TTC549 (cell line): Measurements from ENCODE around the gene ERBIN.
"Not testable (repeated sequence)": the region's sequence is repeated elsewhere in the genome, so short reads cannot be mapped to it uniquely, and the experiment has no call there.

Experiments used
- FAIRE-seq: peaks from 2 replicates; lab custom pipeline; 2012; peaks lifted over from hg19 to GRCh38; lab: Jason Lieb, UNC

ERBIN gene

GRCh38 chr5:65961633-65962032 lies 35.3 kb downstream of the ERBIN start:
- no peak for FAIRE-seq

DNA sequence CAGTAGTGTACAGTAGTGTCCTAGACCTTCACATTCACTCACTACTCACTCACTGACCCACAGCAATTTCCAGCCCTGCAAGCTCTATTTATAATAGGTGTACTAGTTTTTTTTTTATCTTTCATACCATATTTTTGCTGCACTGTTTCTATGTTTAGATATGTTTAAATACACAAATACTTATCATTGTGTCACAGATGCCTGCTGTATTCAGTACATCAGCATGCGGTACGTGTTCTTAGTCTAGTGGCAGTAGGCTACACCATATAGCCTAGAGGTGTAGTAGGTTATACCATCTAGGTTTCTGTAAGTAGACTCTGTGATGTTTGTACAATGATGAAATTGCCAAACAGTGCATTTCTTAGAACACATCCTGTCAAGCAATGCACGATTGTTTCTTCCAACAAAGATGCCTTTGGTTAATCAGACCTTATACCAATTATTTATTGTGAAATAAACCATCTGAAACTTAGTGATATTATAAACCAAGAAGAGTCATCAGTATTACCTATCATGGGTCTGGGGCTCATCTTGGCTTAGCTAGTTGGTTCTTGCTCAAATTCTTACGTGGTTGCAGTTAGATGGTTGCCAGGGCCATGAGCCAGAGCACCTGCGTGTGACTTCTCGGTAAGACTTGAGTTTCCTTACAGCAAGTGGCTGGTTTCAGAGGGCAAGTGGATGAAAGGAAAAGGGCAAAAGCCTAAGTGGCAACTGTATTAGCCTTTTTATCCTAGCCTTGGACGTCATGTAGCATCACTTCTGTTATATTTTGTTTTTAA lies 41.1 kb downstream of the ERBIN start:
- FAIRE-seq: no peak

DNA sequence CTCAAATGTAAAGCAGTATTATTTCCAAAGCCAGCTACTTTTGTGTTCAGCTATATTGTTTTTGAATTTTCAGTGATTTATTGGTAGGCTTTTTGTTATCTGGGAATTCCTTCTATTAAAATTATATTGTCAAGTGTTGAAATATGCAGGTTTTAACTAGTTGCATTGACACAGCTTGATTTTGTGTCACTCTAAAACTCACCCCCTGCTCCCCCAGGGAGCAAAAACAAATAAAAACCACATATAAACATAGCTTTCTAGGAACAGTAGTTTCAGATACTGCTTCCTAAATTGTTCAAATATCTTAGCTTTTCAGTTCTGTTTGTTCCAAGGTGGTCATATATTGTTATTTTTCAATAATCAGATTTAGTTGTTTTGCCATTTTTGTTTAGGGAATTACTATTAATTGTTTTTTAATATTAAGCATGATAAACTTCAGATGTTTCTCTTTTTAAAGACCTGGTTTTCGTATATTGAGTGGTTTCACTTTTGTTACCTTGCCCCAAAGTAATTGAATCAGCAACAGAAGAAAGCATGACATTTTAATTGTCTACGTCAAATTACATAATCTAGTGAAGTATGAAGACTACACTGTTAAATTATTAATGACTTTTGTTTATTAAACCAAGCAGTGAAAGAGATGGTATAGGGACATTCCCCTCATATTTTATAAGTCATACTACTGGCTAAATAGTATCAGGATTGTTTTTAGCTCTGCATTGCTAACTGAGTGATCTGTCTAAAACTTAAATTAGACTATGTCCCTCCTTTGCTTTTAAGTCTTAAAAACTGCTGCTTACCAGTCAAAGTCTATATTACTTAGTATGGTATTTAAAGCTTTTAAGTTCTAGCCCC lies 43.4 kb downstream of the ERBIN start:
- FAIRE-seq: no peak

GRCh38 chr5:65970481-65971367 lies 44.3 kb downstream of the ERBIN start:
- FAIRE-seq: no peak

GRCh38 chr5:65971643-65972042 lies 45.3 kb downstream of the ERBIN start:
- no peak for FAIRE-seq

GRCh38 chr5:65972896-65973295 lies 46.5 kb downstream of the ERBIN start:
- FAIRE-seq: not testable (repeated sequence)

- FAIRE-seq: no peak
Observed at GRCh38 chr5:65978251-65978650, 51.9 kb downstream of the ERBIN start.

- no peak for FAIRE-seq
Observed at GRCh38 chr5:65981548-65981947, 55.2 kb downstream of the ERBIN start.

DNA sequence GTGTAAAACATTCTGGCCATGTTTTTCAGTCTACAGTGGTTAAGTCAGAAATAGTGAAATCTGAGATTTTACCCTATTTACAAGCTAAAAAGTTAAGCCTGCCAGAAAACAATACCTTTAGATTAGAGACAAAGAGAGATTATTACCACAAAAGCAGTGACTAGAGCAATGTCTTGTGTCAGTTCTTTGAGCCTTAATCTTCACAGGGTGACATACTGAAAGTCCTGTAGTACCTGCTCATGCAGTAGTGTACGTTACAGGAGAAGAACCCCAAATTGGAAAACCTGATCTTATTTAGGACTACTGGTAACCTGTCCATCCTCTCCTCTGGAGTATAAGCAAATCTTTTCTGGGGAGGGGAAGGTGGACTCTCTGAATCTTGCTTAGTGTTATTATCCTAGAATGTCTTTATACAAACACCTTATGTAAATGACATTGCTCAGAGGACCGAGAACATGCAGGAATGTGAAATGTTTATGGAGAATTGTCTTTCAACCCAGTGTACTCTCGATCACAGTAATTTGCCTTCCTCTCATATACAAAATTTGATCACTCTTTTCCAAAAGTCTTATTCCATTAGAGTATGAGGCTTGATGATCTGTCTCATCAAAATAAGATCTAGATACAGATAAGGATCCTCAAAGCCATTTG lies 55.7 kb downstream of the ERBIN start:
- FAIRE-seq: no peak

GRCh38 chr5:65982635-65983034 lies 56.3 kb downstream of the ERBIN start:
- FAIRE-seq: no peak

DNA sequence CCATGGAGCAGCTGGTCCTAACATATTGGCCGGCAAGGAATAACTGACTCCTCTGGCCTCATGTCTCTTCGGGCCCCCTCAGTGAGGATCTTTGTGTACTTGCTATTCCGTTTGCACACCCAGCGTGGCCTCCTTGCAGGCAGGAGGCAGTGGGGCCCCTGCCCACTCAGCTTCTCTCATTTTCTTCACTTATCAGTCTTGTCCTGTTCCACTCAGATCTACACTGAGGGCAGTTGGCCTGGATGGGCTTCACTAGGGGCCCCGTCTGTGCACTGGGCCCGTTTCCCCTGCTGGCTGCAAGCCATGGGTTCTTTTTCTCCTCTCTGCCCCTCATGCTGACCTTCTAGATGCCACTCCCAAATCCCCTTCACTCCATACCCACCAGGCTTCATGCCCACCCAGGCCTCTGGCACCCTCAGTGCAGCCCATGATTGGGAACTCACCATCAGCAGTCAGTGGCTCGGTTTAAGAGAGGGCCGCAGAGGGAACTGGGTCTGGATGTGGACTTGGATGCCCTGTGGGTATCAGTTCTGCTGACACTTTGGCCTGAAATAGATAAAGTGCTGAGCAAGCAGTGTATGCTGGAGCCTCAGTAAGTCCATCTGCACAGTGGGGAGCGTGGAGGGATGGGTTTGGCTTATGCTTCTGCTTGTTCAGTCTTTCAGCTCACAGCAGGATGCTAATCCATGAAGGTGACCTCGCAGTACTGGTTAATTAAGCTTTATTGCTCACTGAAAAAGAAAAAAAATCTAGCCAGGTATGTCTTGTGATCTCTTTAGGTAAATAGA lies 57.9 kb downstream of the ERBIN start:
- FAIRE-seq: no peak

- no peak for FAIRE-seq
Observed at GRCh38 chr5:65986050-65986451, 59.7 kb downstream of the ERBIN start.

GRCh38 chr5:65986796-65987195 lies 60.4 kb downstream of the ERBIN start:
- no peak for FAIRE-seq

GRCh38 chr5:65987982-65988381 lies 61.6 kb downstream of the ERBIN start:
- no peak for FAIRE-seq

DNA sequence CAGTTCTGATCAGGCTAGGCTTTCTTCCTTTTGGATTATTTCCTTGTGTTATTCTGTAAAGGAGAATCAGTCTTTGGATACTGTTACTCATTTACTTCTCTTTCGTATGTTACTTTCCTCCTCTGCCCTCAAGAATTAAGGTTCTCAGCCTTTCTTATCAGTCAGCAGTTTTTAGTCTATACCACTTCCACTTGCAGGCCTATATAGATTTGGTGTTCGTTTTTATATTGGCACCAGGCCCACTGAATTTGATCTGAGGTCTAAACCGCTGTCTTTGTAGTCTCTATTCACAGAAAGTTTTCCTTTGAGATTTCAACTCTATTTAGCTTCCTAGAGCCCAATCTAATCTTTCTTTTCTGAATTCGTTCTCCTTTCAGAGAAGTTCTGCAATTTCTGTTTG lies 62.8 kb downstream of the ERBIN start:
- no peak for FAIRE-seq

DNA sequence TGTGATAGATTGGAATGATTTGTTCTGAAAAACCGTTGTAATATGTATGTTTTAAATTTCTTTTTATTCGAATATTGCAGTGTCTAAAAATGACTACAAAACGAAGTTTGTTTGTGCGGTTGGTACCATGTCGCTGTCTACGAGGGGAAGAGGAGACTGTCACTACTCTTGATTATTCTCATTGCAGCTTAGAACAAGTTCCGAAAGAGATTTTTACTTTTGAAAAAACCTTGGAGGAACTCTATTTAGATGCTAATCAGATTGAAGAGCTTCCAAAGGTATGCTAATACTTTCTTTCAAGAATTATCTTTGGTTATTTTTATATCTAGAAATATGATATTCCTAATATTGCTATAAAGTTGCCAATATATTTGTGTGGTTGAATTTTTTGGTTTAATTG lies 66.3 kb downstream of the ERBIN start:
- FAIRE-seq: no peak

GRCh38 chr5:65994117-65994786 lies 67.9 kb downstream of the ERBIN start:
- no peak for FAIRE-seq

GRCh38 chr5:65999061-65999723 lies 72.8 kb downstream of the ERBIN start:
- no peak for FAIRE-seq

DNA sequence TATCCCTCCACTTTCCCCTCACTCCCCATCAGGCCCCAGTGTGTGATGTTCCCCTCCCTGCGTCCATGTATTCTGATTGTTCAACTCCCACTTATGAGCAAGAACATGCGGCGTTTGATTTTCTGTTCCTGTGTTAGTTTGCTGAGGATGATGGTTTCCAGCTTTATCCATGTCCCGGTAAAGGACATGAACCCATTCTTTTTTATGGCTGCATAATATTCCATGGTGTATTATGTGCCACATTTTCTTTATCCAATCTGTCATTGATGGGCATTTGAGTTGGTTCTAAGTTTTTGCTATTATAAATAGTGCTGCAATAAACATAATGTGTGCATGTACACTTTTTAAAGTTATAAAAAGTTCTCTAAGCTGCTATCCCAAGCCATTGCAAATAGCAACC lies 75.6 kb downstream of the ERBIN start:
- FAIRE-seq: no peak

DNA sequence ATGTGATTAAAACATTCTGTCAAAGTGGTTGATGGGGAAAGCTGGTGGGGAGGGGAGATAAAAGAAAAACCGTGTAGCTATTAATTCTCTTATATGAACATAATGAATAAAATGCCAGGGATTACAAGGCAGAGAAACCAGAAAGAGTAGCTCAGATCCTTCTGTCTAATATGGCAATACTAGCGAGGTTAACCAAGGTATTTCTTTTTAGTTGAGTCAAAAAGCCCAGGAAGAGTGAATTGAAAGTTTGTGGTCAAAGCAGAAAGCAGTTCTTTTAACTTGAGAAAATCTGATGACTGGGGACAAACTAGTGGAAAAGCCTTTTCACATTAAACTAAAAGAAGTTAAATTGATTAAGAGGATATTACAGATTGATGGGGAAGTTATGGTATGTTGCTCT lies 76.0 kb downstream of the ERBIN start:
- no peak for FAIRE-seq
